A673 (cell line): Measurements from ENCODE around the gene AGAP1. TPM values are rescaled to one million over a fixed set of nuclear protein-coding genes. Genes with fewer than 3 reads are reported as not detected.

Experiments used
- BruUV-seq: library from RNA; stranded (reverse); fragments of 400-500 nt; replicated peaks from 2 replicates; lab custom pipeline; 2021; lab: Mats Ljungman, UMichigan
- CTCF ChIA-PET: fragments of 300-600 bp; sonication (Branson Sonifier 250); formaldehyde crosslinking; loops from one replicate; lab custom pipeline; 2022; ENCODE audit warnings: antibody characterized with exemption; lab: Charles Lee
- POLR2A ChIA-PET: fragments of 300-600 bp; sonication (Branson Sonifier 250); formaldehyde crosslinking; loops from one replicate; lab custom pipeline; 2022; ENCODE audit warnings: antibody characterized with exemption; ENCODE audit not compliant: low non-redundant PET; lab: Charles Lee
- DNase-seq: peaks from one replicate; pipeline ENCODE4 v3.0.0-alpha.2; 2015; ENCODE audit warnings: low spot score
- H3K27ac ChIP-seq: fragments of 200-600 bp; sonication (generic); 2 replicates; pipeline ENCODE4 v1.5.1; 2016; ENCODE audit warnings: mixed run types, low read depth, mild to moderate bottlenecking, mixed read lengths, antibody characterized with exemption, low read length; ENCODE audit not compliant: poor library complexity, severe bottlenecking
- H3K27me3 ChIP-seq: fragments of 200-600 bp; sonication (generic); replicated peaks from 2 replicates; pipeline ENCODE4 v1.6.1; 2017; ENCODE audit warnings: mixed run types, low read depth, mild to moderate bottlenecking, mixed read lengths, antibody characterized with exemption, low read length; ENCODE audit not compliant: insufficient read depth, poor library complexity
- H3K36me3 ChIP-seq: fragments of 200-600 bp; sonication (generic); 2 replicates; pipeline ENCODE4 v1.6.1; 2016; ENCODE audit warnings: mixed run types, mild to moderate bottlenecking, mixed read lengths, antibody characterized with exemption, low read length; ENCODE audit not compliant: insufficient read depth, poor library complexity, severe bottlenecking
- H3K4me1 ChIP-seq: fragments of 200-600 bp; sonication (generic); 2 replicates; pipeline ENCODE4 v1.6.1; 2017; ENCODE audit warnings: mixed run types, mild to moderate bottlenecking, mixed read lengths, antibody characterized with exemption, low read length; ENCODE audit not compliant: insufficient read depth, poor library complexity, severe bottlenecking
- H3K4me3 ChIP-seq: fragments of 200-600 bp; sonication (generic); 2 replicates; pipeline ENCODE4 v1.5.1; 2016; ENCODE audit warnings: low read depth, mixed run types, mild to moderate bottlenecking, mixed read lengths, low read length; ENCODE audit not compliant: poor library complexity, severe bottlenecking
- H3K9me3 ChIP-seq: fragments of 200-600 bp; sonication (generic); 2 replicates; pipeline ENCODE4 v1.6.1; 2016; ENCODE audit warnings: mixed run types, low read depth, mild to moderate bottlenecking, mixed read lengths, antibody characterized with exemption, low read length; ENCODE audit not compliant: poor library complexity, severe bottlenecking
- CTCF ChIP-seq: fragments of 300-800, 200-600 bp; sonication (generic); conservative IDR thresholded peaks from 2 replicates; pipeline ENCODE4 v1.5.1; 2017; ENCODE audit warnings: low read depth, mild to moderate bottlenecking, antibody characterized with exemption, low read length, moderate library complexity, mixed read lengths
- EZH2 ChIP-seq: fragments of 200-600 bp; sonication (generic); IDR thresholded peaks from 2 replicates; pipeline ENCODE4 v1.6.1; 2017; ENCODE audit warnings: borderline replicate concordance, low read depth, mild to moderate bottlenecking, mixed read lengths, antibody characterized with exemption, low read length; ENCODE audit not compliant: poor library complexity, severe bottlenecking
- intact Hi-C: fragments of 100-400 bp; cut with micrococcal nuclease; formaldehyde crosslinking; loops from one replicate; pipeline ENCODE4 v1.10.0; 2022; ENCODE audit not compliant: unreplicated experiment
- total RNA-seq: library from RNA; stranded (reverse); gene quantifications from 2 replicates; pipeline ENCODE4 v1.2.3, GENCODE V29; 2021

The AGAP1 gene
- total RNA-seq, 1 experiment from 2014 or later: 25.3 TPM

DNA sequence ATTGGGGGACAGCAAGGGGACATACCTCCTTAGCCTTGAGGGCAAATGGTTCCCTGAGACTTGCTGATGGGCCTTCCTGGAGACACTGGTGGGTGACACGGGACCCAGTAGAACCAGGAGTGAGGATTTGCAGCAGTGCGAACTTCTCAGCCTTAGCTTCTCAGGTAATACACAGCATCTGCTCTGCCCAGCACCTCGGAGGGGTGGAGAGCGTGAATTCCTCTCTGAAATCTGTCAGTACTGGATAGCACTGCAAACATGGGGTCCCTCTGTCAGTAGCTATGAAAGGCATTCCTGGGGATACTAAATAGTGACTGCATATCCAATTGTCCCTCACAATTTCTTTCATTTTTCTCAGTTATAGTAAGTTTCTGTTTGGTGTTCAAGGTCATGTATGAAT is 522.7 kb downstream of the AGAP1 start:
- no peak overlapping the region for H3K4me3 ChIP-seq
- ChIA-PET POLR2A (interaction anchor here (0.6 kb wide), 1 partner anchor 27 kb away, joined by 3 read pairs; no protein-coding TSS in a partner anchor), CTCF (no interaction called here)
- BruUV-seq: no TSS peak
- no peak overlapping the region for H3K27ac ChIP-seq
- no peaks in the 10 kb centered on the region for H3K27me3 ChIP-seq
- H3K4me1 ChIP-seq: no peaks in the 10 kb centered on the region
- TF ChIP-seq CTCF (no peak), EZH2 (no peak)
- intact Hi-C loops: no loop called here
- no peak for DNase-seq
- no peaks in the 10 kb centered on the region for H3K36me3 ChIP-seq
- H3K9me3 ChIP-seq: no peaks in the 10 kb centered on the region

DNA sequence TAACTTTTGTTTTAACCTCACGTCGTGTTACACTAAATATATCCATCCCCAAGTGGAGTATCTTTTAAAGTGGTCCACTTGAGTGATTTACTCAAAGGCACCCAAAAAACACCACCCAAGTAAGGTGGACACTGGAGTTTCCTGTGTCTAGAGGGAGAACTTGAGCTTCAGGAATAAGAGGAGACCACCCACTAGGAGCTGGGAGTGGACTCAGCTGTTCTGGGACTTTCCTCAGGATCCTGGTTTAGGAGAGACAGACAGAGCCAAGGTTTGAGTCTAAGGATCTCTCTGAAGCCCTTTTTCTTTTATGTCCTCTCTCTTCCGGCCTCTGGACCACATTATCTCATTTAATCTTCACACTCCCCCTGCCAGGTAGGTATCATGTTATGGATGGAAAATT is 523.6 kb downstream of the AGAP1 start:
- ChIA-PET CTCF (no interaction called here), POLR2A (no interaction called here)
- no peaks in the 10 kb centered on the region for H3K27me3 ChIP-seq
- H3K4me3 ChIP-seq: no peak overlapping the region
- H3K4me1 ChIP-seq: no peaks in the 10 kb centered on the region
- no peak for DNase-seq
- intact Hi-C loops: no loop called here
- H3K9me3 ChIP-seq: no peaks in the 10 kb centered on the region
- H3K36me3 ChIP-seq: no peaks in the 10 kb centered on the region
- no peak overlapping the region for H3K27ac ChIP-seq
- BruUV-seq: no TSS peak
- TF ChIP-seq EZH2 (no peak), CTCF (no peak)

DNA sequence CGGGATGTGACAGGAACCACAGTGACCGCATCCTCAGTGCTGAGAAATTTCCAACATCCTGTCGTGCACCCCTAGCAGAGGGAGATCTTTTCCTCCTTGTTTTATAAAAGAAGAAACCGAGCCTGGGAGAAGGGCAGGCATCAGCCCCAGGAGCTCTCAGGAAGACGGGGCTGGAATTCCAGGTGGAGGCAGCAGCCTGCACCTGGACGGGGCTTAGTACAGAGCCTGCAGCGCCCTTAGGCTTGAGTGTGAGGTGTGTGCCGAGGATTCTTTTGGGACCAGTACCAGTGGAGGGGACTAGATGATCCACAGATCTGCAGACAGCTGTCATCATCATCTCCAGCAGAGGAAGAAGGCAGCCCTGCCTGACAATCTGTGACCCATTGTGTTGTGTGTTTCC is 525.6 kb downstream of the AGAP1 start:
- Histone ChIP-seq H3K4me1 (no peaks in the 10 kb centered on the region), H3K9me3 (no peaks in the 10 kb centered on the region), H3K27ac (no peak overlapping the region), H3K4me3 (no peak overlapping the region), H3K36me3 (no peaks in the 10 kb centered on the region), H3K27me3 (no peaks in the 10 kb centered on the region)
- no peak for TF ChIP-seq EZH2
- no peak for TF ChIP-seq CTCF
- intact Hi-C loops: no loop called here
- DNase-seq: no peak
- CTCF ChIA-PET: no interaction called here
- POLR2A ChIA-PET: no interaction called here
- BruUV-seq: no TSS peak
